Neuronal stem cell (in vitro differentiated cells): ENCODE results near the gene PACSIN2.
A peak's percentile ranks its signal among the peaks of the same experiment; 100 is the strongest.

Experiments used
- DNase-seq: peaks from one replicate; pipeline ENCODE4 v3.0.0-alpha.2; 2013; ENCODE audit warnings: low spot score
- H2AFZ ChIP-seq: one replicate; pipeline ENCODE4 v1.6.1; 2013; ENCODE audit warnings: mild to moderate bottlenecking, low read length, inconsistent platforms
- H2AK5ac ChIP-seq: 2 replicates; pipeline ENCODE4 v1.6.1; 2013; ENCODE audit warnings: low read depth, mild to moderate bottlenecking, inconsistent platforms, low read length, moderate library complexity, mixed read lengths
- H2BK120ac ChIP-seq: 2 replicates; pipeline ENCODE4 v1.6.1; 2013; ENCODE audit warnings: low read depth, mild to moderate bottlenecking, inconsistent platforms, low read length, moderate library complexity, mixed read lengths
- H2BK12ac ChIP-seq: one replicate; pipeline ENCODE4 v1.6.1; 2013; ENCODE audit warnings: low read length, inconsistent platforms
- H2BK15ac ChIP-seq: 2 replicates; pipeline ENCODE4 v1.6.1; 2013; ENCODE audit warnings: mild to moderate bottlenecking, low read length, inconsistent platforms, mixed read lengths
- H2BK5ac ChIP-seq: one replicate; pipeline ENCODE4 v1.6.1; 2013; ENCODE audit warnings: inconsistent platforms, mild to moderate bottlenecking, low read length, moderate library complexity
- H3K14ac ChIP-seq: one replicate; pipeline ENCODE4 v1.6.1; 2013; ENCODE audit warnings: low read length, inconsistent platforms
- H3K18ac ChIP-seq: 2 replicates; pipeline ENCODE4 v1.6.1; 2013; ENCODE audit warnings: low read length, inconsistent platforms
- H3K23ac ChIP-seq: 2 replicates; pipeline ENCODE4 v1.6.1; 2013; ENCODE audit warnings: low read depth, mild to moderate bottlenecking, mixed read lengths, low read length, inconsistent platforms; ENCODE audit not compliant: poor library complexity
- H3K27ac ChIP-seq: replicated peaks from 3 replicates; pipeline ENCODE4 v1.5.1; 2013; ENCODE audit warnings: low read length, inconsistent platforms
- H3K27me3 ChIP-seq, 3 experiments: 2 replicates each; pipeline ENCODE4 v1.6.1; 2013; ENCODE audit warnings: low read length in 3 of 3, mild to moderate bottlenecking in 2 of 3, inconsistent platforms in 1 of 3, low read depth in 1 of 3, mixed read lengths in 1 of 3, moderate library complexity in 1 of 3; ENCODE audit not compliant: control insufficient read depth in 3 of 3, insufficient read depth in 3 of 3
- H3K36me3 ChIP-seq, 2 donors: replicated peaks in 1 of 2; 2 replicates each; pipeline ENCODE4 v1.6.1; 2013; ENCODE audit warnings: low read length in 2 of 2; ENCODE audit not compliant: control insufficient read depth in 2 of 2, insufficient read depth in 2 of 2
- H3K4ac ChIP-seq: 2 replicates; pipeline ENCODE4 v1.6.1; 2013; ENCODE audit warnings: inconsistent platforms, mild to moderate bottlenecking, low read length, moderate library complexity
- H3K4me1 ChIP-seq, 2 donors: 1 replicate in 1 of 2; 2 replicates in 1 of 2; pipeline ENCODE4 v1.6.1; 2013; ENCODE audit warnings: low read length in 2 of 2, low read depth in 1 of 2; ENCODE audit not compliant: control insufficient read depth in 2 of 2, insufficient read depth in 1 of 2
- H3K4me2 ChIP-seq: one replicate; pipeline ENCODE4 v1.6.1; 2013; ENCODE audit warnings: mild to moderate bottlenecking, low read length, inconsistent platforms; ENCODE audit not compliant: insufficient read depth, poor library complexity, severe bottlenecking
- H3K4me3 ChIP-seq, 2 donors: 2 replicates each; pipeline ENCODE4 v1.5.1; 2013; ENCODE audit warnings: low read length in 2 of 2, mild to moderate bottlenecking in 2 of 2, inconsistent platforms in 1 of 2, moderate library complexity in 1 of 2
- H3K79me1 ChIP-seq: one replicate; pipeline ENCODE4 v1.6.1; 2013; ENCODE audit warnings: low read depth, mild to moderate bottlenecking, inconsistent platforms, low read length, moderate library complexity
- H3K9ac ChIP-seq: one replicate; pipeline ENCODE4 v1.6.1; 2013; ENCODE audit warnings: mild to moderate bottlenecking, low read depth, low read length, inconsistent platforms; ENCODE audit not compliant: poor library complexity
- H3K9me3 ChIP-seq, 2 donors: replicated peaks in 1 of 2; 2 replicates each; pipeline versions ENCODE3 to v1.6.1; 2013; ENCODE audit warnings: low read length in 2 of 2, mild to moderate bottlenecking in 2 of 2, inconsistent platforms in 1 of 2, low read depth in 1 of 2, mixed read lengths in 1 of 2, moderate library complexity in 1 of 2; ENCODE audit not compliant: control insufficient read depth in 2 of 2, insufficient read depth in 1 of 2
- H4K8ac ChIP-seq: one replicate; pipeline ENCODE4 v1.6.1; 2013; ENCODE audit warnings: low read depth, mild to moderate bottlenecking, inconsistent platforms, low read length, moderate library complexity
- H4K91ac ChIP-seq: one replicate; pipeline ENCODE4 v1.6.1; 2013; ENCODE audit warnings: low read length, low read depth, mild to moderate bottlenecking, inconsistent platforms; ENCODE audit not compliant: poor library complexity
- WGBS, 2 donors: extraction: QIAGEN DNeasy Blood & Tissue Kit; methylation state at CpG; one replicate each; pipeline ENCODE4 v1.1.7; 2013; ENCODE audit warnings: missing lambda C conversion rate in 2 of 2, mixed read lengths in 1 of 2; ENCODE audit not compliant: insufficient read length in 2 of 2, insufficient replicate concordance in 1 of 2; ENCODE audit errors: extremely low coverage in 2 of 2; 5-methylcytosine and 5-hydroxymethylcytosine counted together

The PACSIN2 gene

GRCh38 chr22:42881298-42881697 lies 133.7 kb downstream of the PACSIN2 start:
- no peaks in the 10 kb centered on the region for H3K9me3 ChIP-seq
- H3K4ac ChIP-seq = no peak overlapping the region
- H3K27ac ChIP-seq = no peak overlapping the region
- H2AFZ ChIP-seq = no peak overlapping the region
- no peak overlapping the region for H2BK12ac ChIP-seq
- H3K14ac ChIP-seq = no peak overlapping the region
- DNase-seq = no peak
- H3K36me3 ChIP-seq = peaks cover 49 to 100% of the 10 kb centered on the region in 2 donors
- no peak overlapping the region for H3K9ac ChIP-seq
- H3K18ac ChIP-seq = no peak overlapping the region
- H3K4me2 ChIP-seq = no peak overlapping the region
- no peak overlapping the region for H3K4me3 ChIP-seq
- H3K27me3 ChIP-seq = no peaks in the 10 kb centered on the region
- no peak overlapping the region for H2AK5ac ChIP-seq
- H2BK15ac ChIP-seq = no peak overlapping the region
- H4K91ac ChIP-seq = no peak overlapping the region
- no peak overlapping the region for H3K23ac ChIP-seq
- no peaks in the 10 kb centered on the region for H3K4me1 ChIP-seq
- no CpG with 5 or more reads among the region's 12 CpGs for WGBS, 2 donors
- H2BK5ac ChIP-seq = no peak overlapping the region
- H4K8ac ChIP-seq = no peak overlapping the region
- no peak overlapping the region for H2BK120ac ChIP-seq
- H3K79me1 ChIP-seq = no peaks in the 10 kb centered on the region

GRCh38 chr22:42880815-42881214 lies 134.1 kb downstream of the PACSIN2 start:
- Histone ChIP-seq H3K79me1 (no peaks in the 10 kb centered on the region), H3K27me3 (no peaks in the 10 kb centered on the region), H3K4ac (no peak overlapping the region), H3K18ac (no peak overlapping the region), H3K27ac (no peak overlapping the region), H2BK15ac (no peak overlapping the region), H2BK5ac (no peak overlapping the region), H3K9me3 (no peaks in the 10 kb centered on the region), H4K91ac (no peak overlapping the region), H3K36me3 (peaks cover 52 to 100% of the 10 kb centered on the region in 2 donors), H2BK12ac (no peak overlapping the region), H3K14ac (no peak overlapping the region), H2AK5ac (no peak overlapping the region), H3K4me3 (no peak overlapping the region), H2AFZ (no peak overlapping the region), H3K4me1 (no peaks in the 10 kb centered on the region), H3K9ac (peak overlapping the region; percentile 12), H2BK120ac (no peak overlapping the region), H4K8ac (no peak overlapping the region), H3K4me2 (no peak overlapping the region), H3K23ac (peak overlapping the region; percentile 10)
- no peak for DNase-seq
- WGBS, 2 donors = no CpG with 5 or more reads among the region's 8 CpGs

GRCh38 chr22:42879371-42880021 lies 135.5 kb downstream of the PACSIN2 start:
- Histone ChIP-seq H3K27me3 (no peaks in the 10 kb centered on the region), H2BK12ac (no peak overlapping the region), H3K36me3 (peaks cover 46 to 97% of the 10 kb centered on the region in 2 donors), H3K4me1 (no peaks in the 10 kb centered on the region), H3K9me3 (no peaks in the 10 kb centered on the region), H3K23ac (no peak overlapping the region), H4K91ac (no peak overlapping the region), H3K27ac (no peak overlapping the region), H3K9ac (no peak overlapping the region), H3K18ac (peak overlapping the region; percentile 21), H3K14ac (no peak overlapping the region), H3K4ac (no peak overlapping the region), H2AFZ (no peak overlapping the region), H3K79me1 (no peaks in the 10 kb centered on the region), H2BK15ac (no peak overlapping the region), H2AK5ac (no peak overlapping the region), H4K8ac (no peak overlapping the region), H3K4me2 (no peak overlapping the region), H2BK5ac (peak overlapping the region; percentile 56), H2BK120ac (no peak overlapping the region), H3K4me3 (no peak overlapping the region)
- whole genome bisulfite sequencing, 2 donors = no CpG with 5 or more reads among the region's 14 CpGs
- no peak for DNase-seq

GRCh38 chr22:42878561-42879305 lies 136.2 kb downstream of the PACSIN2 start:
- no peak for DNase-seq
- Histone ChIP-seq H2AFZ (no peak overlapping the region), H3K27me3 (no peaks in the 10 kb centered on the region), H3K9ac (peak overlapping the region; percentile 15), H2BK15ac (no peak overlapping the region), H3K79me1 (no peaks in the 10 kb centered on the region), H3K4me3 (no peak overlapping the region), H2BK5ac (peak overlapping the region; percentile 56), H3K18ac (no peak overlapping the region), H3K4ac (no peak overlapping the region), H3K36me3 (peaks cover 40 to 97% of the 10 kb centered on the region in 2 donors), H3K23ac (no peak overlapping the region), H2BK12ac (no peak overlapping the region), H3K14ac (no peak overlapping the region), H2BK120ac (no peak overlapping the region), H2AK5ac (no peak overlapping the region), H3K27ac (no peak overlapping the region), H4K91ac (no peak overlapping the region), H3K9me3 (no peaks in the 10 kb centered on the region), H3K4me1 (no peaks in the 10 kb centered on the region), H3K4me2 (no peak overlapping the region), H4K8ac (no peak overlapping the region)
- no CpG with 5 or more reads among the region's 22 CpGs for WGBS, 2 donors
